ENCODE data around the gene PRDM2.
A peak's percentile ranks its signal among the peaks of the same experiment; 100 is the strongest.

Gene PRDM2

GRCh38 chr1:13790290-13791030 lies 90.5 kb downstream of the PRDM2 start:
- DNase-seq (ENCODE audit: low spot score) = no peak
- Mint-ChIP-seq H3K27ac (no peak overlapping the region), H3K4me3 (no peak overlapping the region), H3K27me3 (ENCODE audit: low read depth) (no peaks in the 10 kb centered on the region), H3K9me3 (no peaks in the 10 kb centered on the region), H3K4me1 (ENCODE audit: low read depth) (peaks cover 11% of the 10 kb centered on the region), H3K36me3 (ENCODE audit: low read depth) (peaks cover 36% of the 10 kb centered on the region)

DNA sequence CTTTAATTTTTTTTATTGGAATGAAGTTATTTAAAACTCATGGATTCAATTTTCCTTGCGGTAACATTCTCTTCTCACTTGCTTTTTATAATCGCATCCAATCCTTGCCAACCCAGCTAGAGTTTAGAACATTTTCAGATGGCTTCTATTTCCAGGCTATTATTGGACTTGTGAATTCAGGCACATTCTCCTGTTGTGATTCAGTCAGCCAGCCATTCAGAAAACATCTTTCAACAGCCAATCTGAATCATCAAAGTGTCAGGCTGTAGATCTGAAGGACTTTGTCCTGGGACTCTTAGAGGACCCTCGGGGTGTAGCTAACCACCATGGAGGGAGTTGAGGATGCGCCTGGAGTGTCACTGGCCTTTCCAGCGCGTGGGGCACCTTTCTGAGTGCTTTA lies 92.4 kb downstream of the PRDM2 start:
- no peaks in the 10 kb centered on the region for H3K27me3 Mint-ChIP-seq (ENCODE audit: low read depth)
- peaks cover 32% of the 10 kb centered on the region for H3K36me3 Mint-ChIP-seq (ENCODE audit: low read depth)
- H3K9me3 Mint-ChIP-seq = no peaks in the 10 kb centered on the region
- H3K4me3 Mint-ChIP-seq = no peak overlapping the region
- H3K27ac Mint-ChIP-seq = no peak overlapping the region
- DNase-seq (ENCODE audit: low spot score) = no peak
- H3K4me1 Mint-ChIP-seq (ENCODE audit: low read depth) = peaks cover 11% of the 10 kb centered on the region

DNA sequence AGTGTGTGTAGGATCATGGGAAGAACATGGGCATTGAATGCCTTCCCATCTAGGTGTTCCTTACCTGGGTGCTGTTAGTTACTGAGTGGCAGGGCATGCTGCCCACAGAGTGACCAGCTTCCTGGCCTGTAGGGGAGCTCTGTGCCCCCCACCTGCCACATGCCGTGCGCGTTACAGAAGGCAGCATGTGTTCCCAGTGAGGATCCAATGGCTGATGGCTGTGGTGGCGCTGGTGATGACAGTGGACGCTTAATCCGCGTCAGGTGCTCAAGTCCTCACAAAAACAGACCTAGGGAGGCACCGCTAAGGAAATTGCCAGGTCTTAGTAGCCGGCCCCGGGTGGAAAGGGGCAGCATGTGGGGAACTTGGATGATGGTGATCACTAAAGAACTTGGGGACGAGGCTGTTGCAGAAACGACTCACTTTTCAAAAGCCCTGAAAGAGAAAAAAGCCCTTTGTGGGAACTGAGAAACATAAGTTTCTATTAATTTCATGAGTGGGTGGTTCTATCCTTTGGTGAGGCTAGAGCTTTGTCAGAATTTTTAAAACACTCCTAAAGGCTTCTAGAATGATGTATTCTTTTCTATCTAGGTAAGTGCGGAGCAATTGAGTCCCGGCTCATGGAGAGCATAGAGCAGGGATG lies 93.2 kb downstream of the PRDM2 start:
- Mint-ChIP-seq H3K36me3 (ENCODE audit: low read depth) (peaks cover 27% of the 10 kb centered on the region), H3K27ac (no peak overlapping the region), H3K4me1 (ENCODE audit: low read depth) (peaks cover 11% of the 10 kb centered on the region), H3K4me3 (no peak overlapping the region), H3K27me3 (ENCODE audit: low read depth) (no peaks in the 10 kb centered on the region), H3K9me3 (no peaks in the 10 kb centered on the region)
- DNase-seq (ENCODE audit: low spot score) = no peak

GRCh38 chr1:13794231-13795187 lies 94.5 kb downstream of the PRDM2 start:
- Mint-ChIP-seq H3K36me3 (ENCODE audit: low read depth) (peaks cover 22% of the 10 kb centered on the region), H3K27me3 (ENCODE audit: low read depth) (no peaks in the 10 kb centered on the region), H3K4me1 (ENCODE audit: low read depth) (peaks cover 10% of the 10 kb centered on the region), H3K27ac (no peak overlapping the region), H3K4me3 (no peak overlapping the region), H3K9me3 (no peaks in the 10 kb centered on the region)
- DNase-seq (ENCODE audit: low spot score) = no peak

GRCh38 chr1:13797397-13797796 lies 97.4 kb downstream of the PRDM2 start:
- Mint-ChIP-seq H3K4me1 (ENCODE audit: low read depth) (peaks cover 2% of the 10 kb centered on the region), H3K9me3 (no peaks in the 10 kb centered on the region), H3K36me3 (ENCODE audit: low read depth) (peaks cover 14% of the 10 kb centered on the region), H3K27ac (no peak overlapping the region), H3K27me3 (ENCODE audit: low read depth) (no peaks in the 10 kb centered on the region), H3K4me3 (no peak overlapping the region)
- DNase-seq (ENCODE audit: low spot score) = no peak

- H3K4me3 Mint-ChIP-seq = no peak overlapping the region
- no peaks in the 10 kb centered on the region for H3K4me1 Mint-ChIP-seq (ENCODE audit: low read depth)
- no peaks in the 10 kb centered on the region for H3K9me3 Mint-ChIP-seq
- peaks cover 14% of the 10 kb centered on the region for H3K36me3 Mint-ChIP-seq (ENCODE audit: low read depth)
- DNase-seq (ENCODE audit: low spot score) = no peak
- no peak overlapping the region for H3K27ac Mint-ChIP-seq
- H3K27me3 Mint-ChIP-seq (ENCODE audit: low read depth) = no peaks in the 10 kb centered on the region
These were observed 98.1 kb downstream of the PRDM2 start for GRCh38 chr1:13798120-13798519.

DNA sequence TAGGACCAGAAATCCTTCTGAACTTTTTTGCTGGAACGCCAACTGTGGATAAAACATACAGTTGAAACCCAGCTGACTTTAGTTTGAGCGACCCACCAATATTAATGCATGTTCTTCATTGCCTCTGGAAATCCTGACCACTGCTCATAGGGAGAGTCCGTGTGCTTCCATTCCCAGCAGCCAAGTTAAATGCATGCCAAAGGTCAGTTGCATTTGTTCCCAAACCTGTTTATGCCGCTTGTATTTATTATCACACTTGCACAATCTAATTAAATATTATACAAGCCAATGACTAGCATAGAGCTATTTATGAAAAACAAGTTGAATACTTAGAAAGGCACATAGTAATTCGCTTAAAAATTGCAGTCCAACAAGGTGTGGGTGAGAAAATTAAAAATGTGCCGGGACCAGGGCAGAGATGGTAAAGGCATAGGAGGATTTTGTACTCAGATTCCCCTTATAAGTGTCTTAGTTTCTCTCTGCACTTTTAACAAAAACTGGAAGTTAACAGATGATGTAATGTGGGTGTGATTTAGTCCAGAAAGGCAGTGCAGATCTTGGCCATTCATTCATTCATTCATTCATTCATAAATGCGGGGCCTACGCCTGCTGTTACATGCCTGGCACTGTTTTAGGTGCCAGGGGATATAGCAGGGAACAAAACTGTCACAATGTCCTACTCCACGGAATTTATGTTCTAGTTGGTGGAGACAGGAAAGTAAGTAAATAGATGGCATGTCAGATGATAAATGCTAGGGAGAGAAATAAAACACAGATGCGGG lies 99.7 kb downstream of the PRDM2 start:
- DNase-seq (ENCODE audit: low spot score) = no peak
- Mint-ChIP-seq H3K4me1 (ENCODE audit: low read depth) (no peaks in the 10 kb centered on the region), H3K36me3 (ENCODE audit: low read depth) (peaks cover 8% of the 10 kb centered on the region), H3K9me3 (no peaks in the 10 kb centered on the region), H3K27me3 (ENCODE audit: low read depth) (no peaks in the 10 kb centered on the region), H3K4me3 (no peak overlapping the region), H3K27ac (no peak overlapping the region)

GRCh38 chr1:13801232-13801631 lies 101.2 kb downstream of the PRDM2 start:
- no peak overlapping the region for H3K27ac Mint-ChIP-seq
- H3K4me3 Mint-ChIP-seq = no peak overlapping the region
- H3K27me3 Mint-ChIP-seq (ENCODE audit: low read depth) = no peaks in the 10 kb centered on the region
- H3K4me1 Mint-ChIP-seq (ENCODE audit: low read depth) = no peaks in the 10 kb centered on the region
- no peaks in the 10 kb centered on the region for H3K9me3 Mint-ChIP-seq
- no peak for DNase-seq (ENCODE audit: low spot score)
- no peaks in the 10 kb centered on the region for H3K36me3 Mint-ChIP-seq (ENCODE audit: low read depth)

DNA sequence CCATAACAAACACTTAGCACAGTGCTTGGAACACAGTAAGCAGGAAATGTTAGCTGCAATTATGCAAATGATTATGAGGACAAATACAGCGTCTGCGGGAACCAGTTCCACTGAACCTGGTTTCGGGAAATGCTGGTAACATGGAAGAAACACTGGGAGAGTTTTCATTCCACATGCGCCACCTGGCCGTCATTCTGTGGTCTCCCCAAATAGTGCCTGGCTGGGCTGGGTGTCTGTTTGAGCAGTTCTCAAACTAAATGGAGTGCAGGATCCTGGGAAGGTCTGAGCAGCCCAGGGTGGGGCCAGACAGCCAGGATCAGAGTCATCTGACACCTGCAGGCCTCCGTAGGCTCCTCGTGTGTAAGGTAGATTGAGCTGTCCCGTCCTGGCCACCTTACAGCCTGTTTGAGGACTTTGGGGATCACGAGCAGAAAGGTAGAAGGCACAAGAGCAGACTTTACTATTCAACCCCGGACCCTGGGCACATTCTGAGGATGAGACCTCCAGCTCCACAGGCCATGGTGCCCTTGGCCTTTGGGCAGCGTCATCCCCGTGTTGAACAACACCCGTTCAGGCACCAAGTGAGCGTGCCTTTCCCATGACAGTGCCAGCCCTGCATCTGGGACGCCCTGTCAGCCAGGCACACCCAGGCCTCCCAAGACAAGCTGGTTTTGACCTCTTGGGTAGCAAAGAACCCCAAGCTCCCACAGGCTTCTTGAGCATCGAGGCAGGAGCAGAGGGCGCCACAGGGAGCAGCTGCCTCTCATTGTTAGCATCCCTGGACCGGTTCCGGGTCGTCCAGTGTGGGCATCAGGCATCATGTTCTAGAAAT lies 101.9 kb downstream of the PRDM2 start:
- H3K27ac Mint-ChIP-seq = no peak overlapping the region
- no peak for DNase-seq (ENCODE audit: low spot score)
- H3K9me3 Mint-ChIP-seq = no peaks in the 10 kb centered on the region
- peaks cover 2% of the 10 kb centered on the region for H3K4me1 Mint-ChIP-seq (ENCODE audit: low read depth)
- no peak overlapping the region for H3K4me3 Mint-ChIP-seq
- H3K36me3 Mint-ChIP-seq (ENCODE audit: low read depth) = no peaks in the 10 kb centered on the region
- H3K27me3 Mint-ChIP-seq (ENCODE audit: low read depth) = no peaks in the 10 kb centered on the region

DNA sequence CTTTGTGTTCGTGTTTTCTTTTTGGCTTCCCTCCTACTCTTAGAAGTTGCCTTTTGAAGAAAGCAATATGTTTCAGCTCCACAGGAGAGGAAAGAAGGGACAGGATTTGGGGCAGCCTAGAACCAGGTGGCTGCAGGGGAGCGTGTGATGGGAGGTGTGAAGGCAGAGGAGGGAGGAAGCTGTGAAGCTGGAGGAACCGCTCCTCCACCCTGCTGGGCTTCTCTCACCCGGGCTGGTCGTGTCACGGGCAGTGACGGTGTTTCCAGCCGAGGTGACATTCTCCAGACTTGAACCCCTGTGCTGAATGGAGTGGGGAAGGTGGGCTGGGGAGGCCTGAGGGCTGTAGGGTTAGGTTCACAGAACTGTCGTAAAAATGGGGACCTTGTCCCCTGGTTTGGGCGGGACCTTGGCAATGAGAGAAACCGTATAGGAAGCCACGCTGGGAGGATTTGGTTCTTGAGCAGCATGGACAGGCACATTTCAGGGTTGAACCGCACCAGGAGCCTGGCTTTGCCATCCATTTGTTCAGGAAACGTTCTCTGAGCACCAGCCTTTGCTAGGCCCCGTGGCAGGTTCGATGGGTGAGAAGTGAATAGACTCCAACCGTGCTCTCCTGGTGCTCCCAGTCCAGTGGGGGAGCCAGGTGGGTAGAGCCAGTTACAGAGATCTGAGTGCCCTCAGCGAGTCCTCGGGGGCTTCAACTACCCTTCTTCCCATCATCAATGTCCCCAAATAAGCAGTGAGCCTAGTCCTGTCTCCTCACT lies 103.0 kb downstream of the PRDM2 start:
- Mint-ChIP-seq H3K27ac (peak overlapping the region; percentile 52), H3K27me3 (ENCODE audit: low read depth) (no peaks in the 10 kb centered on the region), H3K4me3 (no peak overlapping the region), H3K4me1 (ENCODE audit: low read depth) (peaks cover 2% of the 10 kb centered on the region), H3K36me3 (ENCODE audit: low read depth) (no peaks in the 10 kb centered on the region), H3K9me3 (no peaks in the 10 kb centered on the region)
- no peak for DNase-seq (ENCODE audit: low spot score)

- H3K4me1 Mint-ChIP-seq (ENCODE audit: low read depth) = peaks cover 2% of the 10 kb centered on the region
- H3K27ac Mint-ChIP-seq = no peak overlapping the region
- no peaks in the 10 kb centered on the region for H3K36me3 Mint-ChIP-seq (ENCODE audit: low read depth)
- DNase-seq (ENCODE audit: low spot score) = no peak
- no peaks in the 10 kb centered on the region for H3K9me3 Mint-ChIP-seq
- H3K4me3 Mint-ChIP-seq = no peak overlapping the region
- H3K27me3 Mint-ChIP-seq (ENCODE audit: low read depth) = no peaks in the 10 kb centered on the region
These were observed 103.7 kb downstream of the PRDM2 start for GRCh38 chr1:13803546-13804239.

DNA sequence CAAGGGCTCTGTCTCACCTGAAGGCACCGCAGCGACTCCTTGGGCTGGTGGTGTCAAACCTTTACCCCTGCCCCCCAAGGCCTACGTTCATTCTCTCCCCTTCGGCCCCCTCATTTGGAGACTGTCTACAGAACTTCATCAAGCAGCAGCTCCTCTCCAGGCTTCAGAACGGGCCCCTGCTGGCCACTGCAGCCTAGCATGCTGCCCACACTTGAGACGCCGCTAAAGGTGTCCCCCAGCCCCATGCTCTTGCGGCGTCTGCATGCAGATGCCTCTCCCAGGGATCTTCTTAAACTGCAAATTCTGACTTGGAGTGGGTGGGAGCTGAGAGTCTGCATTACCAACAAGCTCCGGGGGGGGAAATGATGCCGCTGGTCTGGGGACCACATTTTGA lies 104.2 kb downstream of the PRDM2 start:
- H3K9me3 Mint-ChIP-seq = no peaks in the 10 kb centered on the region
- H3K4me1 Mint-ChIP-seq (ENCODE audit: low read depth) = peaks cover 3% of the 10 kb centered on the region
- H3K27me3 Mint-ChIP-seq (ENCODE audit: low read depth) = no peaks in the 10 kb centered on the region
- H3K36me3 Mint-ChIP-seq (ENCODE audit: low read depth) = no peaks in the 10 kb centered on the region
- no peak overlapping the region for H3K27ac Mint-ChIP-seq
- no peak for DNase-seq (ENCODE audit: low spot score)
- H3K4me3 Mint-ChIP-seq = no peak overlapping the region
